GM12874 (cell line): ENCODE results near the gene EDAR.

Source experiments
- CTCF ChIP-seq: IDR thresholded peaks from 2 replicates; pipeline ENCODE4 v1.5.1; 2011; ENCODE audit warnings: low read depth, mild to moderate bottlenecking, control low read depth, low read length, moderate library complexity; ENCODE audit not compliant: insufficient read depth

EDAR gene

GRCh38 chr2:109001201-109001600, 12.2 kb upstream of the EDAR start:
- no peak for TF ChIP-seq CTCF

GRCh38 chr2:109000738-109001137, 11.7 kb upstream of the EDAR start:
- TF ChIP-seq CTCF, result no peak

- TF ChIP-seq CTCF, result no peak
Measured at GRCh38 chr2:108998911-108999310, 9.9 kb upstream of the EDAR start.

- TF ChIP-seq CTCF, result no peak
Measured at GRCh38 chr2:108994178-108994577, 5.2 kb upstream of the EDAR start.

GRCh38 chr2:108993095-108993937, 4.3 kb upstream of the EDAR start:
- TF ChIP-seq CTCF, result no peak

- no peak for TF ChIP-seq CTCF
Measured at GRCh38 chr2:108988076-108988795, 784 bp downstream of the EDAR start.

GRCh38 chr2:108986916-108987510, 2.0 kb downstream of the EDAR start:
- TF ChIP-seq CTCF, result no peak
